Osteoblast (primary cell): ENCODE results near the gene GABPB1. TPM values are rescaled to one million over a fixed set of nuclear protein-coding genes. Genes with fewer than 3 reads are reported as not detected.

Experiments used
- DNase-seq: peaks from one replicate; pipeline ENCODE4 v3.0.0; 2011; ENCODE audit warnings: low spot score, mixed read lengths; ENCODE audit not compliant: insufficient read length; ENCODE audit errors: missing footprints
- H2AFZ ChIP-seq: 2 replicates; pipeline ENCODE4 v1.6.0; 2011; ENCODE audit warnings: mild to moderate bottlenecking, low read length
- H3K27ac ChIP-seq: 2 replicates; pipeline ENCODE4 v1.5.1; 2011; ENCODE audit warnings: mild to moderate bottlenecking, low read depth, low read length, moderate library complexity
- H3K27me3 ChIP-seq: 2 replicates; pipeline ENCODE4 v1.6.0; 2012; ENCODE audit warnings: mild to moderate bottlenecking, control low read depth, inconsistent platforms, low read length, moderate library complexity; ENCODE audit not compliant: insufficient read depth
- H3K36me3 ChIP-seq: 2 replicates; pipeline ENCODE4 v1.5.1; 2011; ENCODE audit warnings: mild to moderate bottlenecking, low read length, control low read depth, moderate library complexity; ENCODE audit not compliant: insufficient read depth
- H3K4me1 ChIP-seq: 2 replicates; pipeline ENCODE4 v1.5.1; 2011; ENCODE audit warnings: mild to moderate bottlenecking, low read length, control low read depth, moderate library complexity; ENCODE audit not compliant: insufficient read depth
- H3K4me2 ChIP-seq: 2 replicates; pipeline ENCODE4 v1.6.0; 2011; ENCODE audit warnings: mild to moderate bottlenecking, low read length; ENCODE audit not compliant: insufficient read depth
- H3K4me3 ChIP-seq: fragments of 200-600 bp; sonication (generic); 3 replicates; pipeline ENCODE4 v1.5.1; 2012; ENCODE audit warnings: mild to moderate bottlenecking, low read length, inconsistent platforms; ENCODE audit not compliant: insufficient read depth
- H3K79me2 ChIP-seq: 2 replicates; pipeline ENCODE4 v1.6.0; 2012; ENCODE audit warnings: mild to moderate bottlenecking, low read length, control low read depth, inconsistent platforms; ENCODE audit not compliant: insufficient read depth
- H3K9me3 ChIP-seq: 2 replicates; pipeline ENCODE4 v1.5.1; 2011; ENCODE audit warnings: low read depth, low read length, control low read depth
- H4K20me1 ChIP-seq: 2 replicates; pipeline ENCODE4 v1.6.0; 2012; ENCODE audit warnings: mild to moderate bottlenecking, low read length, control low read depth; ENCODE audit not compliant: insufficient read depth
- CTCF ChIP-seq: IDR thresholded peaks from 2 replicates; pipeline ENCODE4 v1.5.1; 2011; ENCODE audit warnings: mild to moderate bottlenecking, low read depth, low read length, moderate library complexity; ENCODE audit errors: extremely low read depth
- total RNA-seq: library from RNA; depleted of rRNA; stranded (reverse); fragments of >200 nt; gene quantifications from 2 replicates; pipeline ENCODE4 v1.2.3, GENCODE V29; 2012

Gene GABPB1
- total RNA-seq, 1 donor, result 44.9 TPM

- Histone ChIP-seq H3K27ac (no peak overlapping the region), H3K27me3 (no peaks in the 10 kb centered on the region), H3K36me3 (peaks cover 15% of the 10 kb centered on the region), H3K9me3 (no peaks in the 10 kb centered on the region), H3K4me2 (no peak overlapping the region), H3K4me1 (no peaks in the 10 kb centered on the region), H3K79me2 (no peaks in the 10 kb centered on the region), H2AFZ (no peak overlapping the region), H4K20me1 (no peaks in the 10 kb centered on the region), H3K4me3 (no peak overlapping the region)
- no peak for TF ChIP-seq CTCF
- no peak for DNase-seq
These were observed 67.5 kb downstream of the GABPB1 start for GRCh38 chr15:50287324-50288116.

GRCh38 chr15:50281427-50281826, 73.6 kb downstream of the GABPB1 start:
- Histone ChIP-seq H3K36me3 (peaks cover 4% of the 10 kb centered on the region), H3K4me3 (no peak overlapping the region), H3K79me2 (no peaks in the 10 kb centered on the region), H3K4me2 (no peak overlapping the region), H3K9me3 (no peaks in the 10 kb centered on the region), H3K27me3 (no peaks in the 10 kb centered on the region), H4K20me1 (no peaks in the 10 kb centered on the region), H3K4me1 (no peaks in the 10 kb centered on the region), H2AFZ (no peak overlapping the region), H3K27ac (no peak overlapping the region)
- no peak for TF ChIP-seq CTCF
- no peak for DNase-seq

- no peaks in the 10 kb centered on the region for H3K36me3 ChIP-seq
- H3K27ac ChIP-seq, result no peak overlapping the region
- H3K4me3 ChIP-seq, result no peak overlapping the region
- no peak overlapping the region for H2AFZ ChIP-seq
- H4K20me1 ChIP-seq, result no peaks in the 10 kb centered on the region
- no peaks in the 10 kb centered on the region for H3K27me3 ChIP-seq
- TF ChIP-seq CTCF, result no peak
- no peak for DNase-seq
- no peaks in the 10 kb centered on the region for H3K79me2 ChIP-seq
- no peaks in the 10 kb centered on the region for H3K9me3 ChIP-seq
- H3K4me1 ChIP-seq, result no peaks in the 10 kb centered on the region
- H3K4me2 ChIP-seq, result no peak overlapping the region
These were observed 74.7 kb downstream of the GABPB1 start for GRCh38 chr15:50280271-50280670.

GRCh38 chr15:50278496-50278895, 76.5 kb downstream of the GABPB1 start:
- DNase-seq, result no peak
- Histone ChIP-seq H3K27ac (no peak overlapping the region), H3K4me2 (no peak overlapping the region), H2AFZ (no peak overlapping the region), H3K27me3 (no peaks in the 10 kb centered on the region), H3K36me3 (no peaks in the 10 kb centered on the region), H4K20me1 (no peaks in the 10 kb centered on the region), H3K9me3 (no peaks in the 10 kb centered on the region), H3K4me3 (no peak overlapping the region), H3K4me1 (no peaks in the 10 kb centered on the region), H3K79me2 (no peaks in the 10 kb centered on the region)
- no peak for TF ChIP-seq CTCF
